ENCODE measurements around the gene ADAMTSL1. TPM values are rescaled to one million over a fixed set of nuclear protein-coding genes. Genes with fewer than 3 reads are reported as not detected.

The ADAMTSL1 gene
- total and polyA plus RNA-seq, 2 of the 13 experiments (the other 11 are each of a cell fraction or from before 2014, with no cell fraction given): not detected

- POLR2A ChIA-PET: no interaction called here
- FAIRE-seq: no peak
- CTCF ChIA-PET (ENCODE audit: low intra/inter-chr PET ratio, low total read pairs): no interaction called here
- H3K27ac ChIP-seq (ENCODE audit: extremely low read length, insufficient read depth, low read length): no peak overlapping the region
- no peaks in the 10 kb centered on the region for H3K9me3 ChIP-seq (ENCODE audit: low read length)
- H3K79me2 ChIP-seq (ENCODE audit: insufficient read depth, low read length): no peaks in the 10 kb centered on the region
- H3K4me3 ChIP-seq (replicated peaks in 1 of 3; ENCODE audit: insufficient read depth in 1 of 3, low read depth in 2 of 3, low read length in 3 of 3): no peak overlapping the region
- no peak for DNase-seq (ENCODE audit: low spot score)
- H3K36me3 ChIP-seq (replicated peaks in 1 of 2; ENCODE audit: control insufficient read depth in 1 of 2, insufficient read depth in 2 of 2, low read length in 2 of 2): no peaks in the 10 kb centered on the region
- H3K9ac ChIP-seq (ENCODE audit: insufficient read depth, low read depth, low read length): no peak overlapping the region
- no peaks in the 10 kb centered on the region for H4K20me1 ChIP-seq (ENCODE audit: insufficient read depth, low read length)
- intact Hi-C loops (cut with micrococcal nuclease; ENCODE audit: unreplicated experiment): no loop called here
- H3K4me2 ChIP-seq (ENCODE audit: low read depth, low read length): no peak overlapping the region
- no peaks in the 10 kb centered on the region for H3K4me1 ChIP-seq (ENCODE audit: insufficient read depth, low read length)
- no peak for ATAC-seq
- WGBS (ENCODE audit: low lambda C conversion rate): 0% methylated on average over 1 of the region's 1 CpG
- TF ChIP-seq ZFP36L1 (CRISPR knock-in tag; IDR thresholded peaks at IDR 0.05) (no peak), KLF13 (CRISPR knock-in tag; IDR thresholded peaks at IDR 0.05) (no peak), ZNF678 (CRISPR knock-in tag; IDR thresholded peaks at IDR 0.05) (no peak), ZNF256 (CRISPR knock-in tag; conservative IDR thresholded peaks at IDR 0.05) (no peak), CREB3 (CRISPR knock-in tag; IDR thresholded peaks at IDR 0.05) (no peak), ZNF30 (CRISPR knock-in tag; IDR thresholded peaks at IDR 0.05) (no peak), ZEB1 (IDR thresholded peaks at IDR 0.05; ENCODE audit: insufficient replicate concordance, low read depth) (no peak), ZNF468 (CRISPR knock-in tag; IDR thresholded peaks at IDR 0.05) (no peak), ARID3A (IDR thresholded peaks at IDR 0.05; ENCODE audit: low read depth, low read length) (no peak)
- TF ChIP-seq, protein P1, sequence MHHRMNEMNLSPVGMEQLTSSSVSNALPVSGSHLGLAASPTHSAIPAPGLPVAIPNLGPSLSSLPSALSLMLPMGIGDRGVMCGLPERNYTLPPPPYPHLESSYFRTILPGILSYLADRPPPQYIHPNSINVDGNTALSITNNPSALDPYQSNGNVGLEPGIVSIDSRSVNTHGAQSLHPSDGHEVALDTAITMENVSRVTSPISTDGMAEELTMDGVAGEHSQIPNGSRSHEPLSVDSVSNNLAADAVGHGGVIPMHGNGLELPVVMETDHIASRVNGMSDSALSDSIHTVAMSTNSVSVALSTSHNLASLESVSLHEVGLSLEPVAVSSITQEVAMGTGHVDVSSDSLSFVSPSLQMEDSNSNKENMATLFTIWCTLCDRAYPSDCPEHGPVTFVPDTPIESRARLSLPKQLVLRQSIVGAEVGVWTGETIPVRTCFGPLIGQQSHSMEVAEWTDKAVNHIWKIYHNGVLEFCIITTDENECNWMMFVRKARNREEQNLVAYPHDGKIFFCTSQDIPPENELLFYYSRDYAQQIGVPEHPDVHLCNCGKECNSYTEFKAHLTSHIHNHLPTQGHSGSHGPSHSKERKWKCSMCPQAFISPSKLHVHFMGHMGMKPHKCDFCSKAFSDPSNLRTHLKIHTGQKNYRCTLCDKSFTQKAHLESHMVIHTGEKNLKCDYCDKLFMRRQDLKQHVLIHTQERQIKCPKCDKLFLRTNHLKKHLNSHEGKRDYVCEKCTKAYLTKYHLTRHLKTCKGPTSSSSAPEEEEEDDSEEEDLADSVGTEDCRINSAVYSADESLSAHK (CRISPR knock-in tag; IDR thresholded peaks at IDR 0.05; ENCODE audit: borderline replicate concordance): no peak
- in situ Hi-C loops (cut with HindIII; ENCODE audit: extremely low pct_ligation_motif_present, low pct_unique_long_range_greater_than_20kb): no loop called here
- no peaks in the 10 kb centered on the region for H3K27me3 ChIP-seq (ENCODE audit: control insufficient read depth in 1 of 2, insufficient read depth in 2 of 2, low read length in 2 of 2)
- no TSS peak for BruUV-seq (replicated peaks)
- no peak overlapping the region for H2AFZ ChIP-seq (ENCODE audit: low read length)
These were observed 26.0 kb downstream of the ADAMTSL1 start for GRCh38 chr9:18499980-18500379.

All from HepG2 (cell line).